DLD1 (cell line): ENCODE data around the gene PRPF40A.

ENCODE experiments used
- in situ Hi-C: cut with HindIII; loops from 2 replicates; pipeline ENCODE4 v1.10.0; 2017; ENCODE audit warnings: low sequenced_read_pairs

Gene PRPF40A

DNA sequence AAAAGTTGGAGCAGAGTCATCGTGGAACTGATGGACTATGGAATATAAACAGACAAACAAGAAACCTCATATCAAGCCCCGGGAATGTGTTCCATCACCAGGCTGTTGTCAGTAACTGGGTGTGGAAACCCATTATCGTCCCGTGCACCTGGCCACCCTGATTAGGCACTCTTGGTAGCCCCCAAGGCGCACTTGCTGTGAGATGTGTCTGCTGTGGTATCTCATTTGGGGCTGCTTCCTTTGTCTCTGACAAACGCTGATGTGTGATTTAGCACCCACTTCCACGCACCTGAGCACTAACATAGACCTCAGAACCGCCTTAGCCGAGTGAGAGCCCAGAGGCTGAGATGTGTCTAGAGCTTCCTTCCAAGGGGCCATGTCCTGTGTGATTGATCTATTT lies 96.3 kb downstream of the PRPF40A start:
- in situ Hi-C loops, result no loop called here

- in situ Hi-C loops, result no loop called here
Measured at GRCh38 chr2:152620208-152620607, 97.1 kb downstream of the PRPF40A start.

DNA sequence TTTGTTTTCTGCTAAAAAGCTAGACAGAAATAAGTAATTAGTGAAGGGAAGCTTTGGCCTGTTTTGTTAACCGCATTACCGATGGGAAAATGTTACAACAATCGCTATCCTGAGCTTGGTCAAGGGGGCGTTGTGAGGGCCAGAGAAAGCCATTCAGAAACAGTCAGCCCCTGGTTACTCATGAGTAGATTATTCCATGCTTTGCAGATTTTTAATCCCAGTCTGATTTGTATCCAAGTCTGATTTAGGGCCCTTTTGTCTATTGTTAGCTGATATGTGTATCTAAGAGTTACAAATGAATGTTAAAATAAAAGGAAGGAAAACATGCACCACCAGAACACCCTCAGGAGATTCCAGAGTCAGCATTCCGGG lies 99.1 kb downstream of the PRPF40A start:
- in situ Hi-C loops, result no loop called here

DNA sequence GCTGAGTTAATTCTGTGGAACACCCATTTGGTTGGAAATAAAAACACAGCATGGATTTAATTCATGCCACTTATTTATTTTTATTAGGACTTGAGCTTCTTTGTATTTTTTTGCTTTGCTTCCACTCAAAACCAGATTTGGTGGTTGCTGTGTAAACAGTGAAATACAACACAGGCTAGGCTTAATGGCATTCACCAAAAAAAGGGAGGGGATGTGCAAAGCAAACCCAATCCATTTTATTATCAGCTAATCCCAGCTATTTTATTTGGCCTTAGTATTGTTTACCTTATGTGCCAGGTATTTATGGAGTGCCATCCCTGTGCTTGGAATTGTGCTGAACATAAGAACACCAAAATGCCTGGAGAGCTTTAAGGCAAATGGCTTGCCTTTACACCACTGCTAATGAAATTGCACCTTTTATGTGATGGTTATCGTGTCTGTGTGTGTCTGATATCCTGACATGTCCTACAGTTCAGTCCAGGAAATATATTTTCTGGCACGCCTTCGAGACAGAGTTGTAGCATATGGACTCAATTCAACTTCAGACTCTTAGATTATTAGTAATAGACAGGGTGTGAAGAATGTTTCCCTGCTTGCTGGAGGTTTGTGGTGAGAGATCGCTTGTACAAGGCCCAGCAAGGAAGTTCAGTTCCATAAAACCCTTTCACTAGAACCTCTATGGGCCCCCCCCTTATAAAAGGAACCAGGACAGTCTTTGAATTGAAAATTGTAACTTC lies 99.6 kb downstream of the PRPF40A start:
- in situ Hi-C loops, result no loop called here

DNA sequence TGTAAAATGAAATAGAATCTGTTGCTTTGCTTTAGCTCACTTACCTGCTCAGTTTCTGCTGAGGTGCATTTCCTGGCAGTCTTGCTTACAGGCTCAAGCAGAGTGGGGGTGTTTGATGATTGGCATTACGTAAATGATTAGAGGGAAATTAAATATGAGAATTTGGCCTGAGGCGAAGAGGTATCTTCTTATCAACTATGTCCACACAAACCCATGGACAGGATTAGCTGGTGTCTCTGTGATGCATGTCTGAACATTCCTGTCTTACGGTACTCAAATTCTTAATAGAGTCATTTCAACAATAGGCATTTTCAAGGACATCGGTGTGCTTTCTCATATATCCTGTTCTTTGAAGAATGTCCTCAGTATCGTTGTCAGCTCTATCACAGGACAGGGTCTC lies 102.1 kb downstream of the PRPF40A start:
- in situ Hi-C loops, result no loop called here

GRCh38 chr2:152613235-152613634 lies 104.0 kb downstream of the PRPF40A start:
- in situ Hi-C loops, result no loop called here

DNA sequence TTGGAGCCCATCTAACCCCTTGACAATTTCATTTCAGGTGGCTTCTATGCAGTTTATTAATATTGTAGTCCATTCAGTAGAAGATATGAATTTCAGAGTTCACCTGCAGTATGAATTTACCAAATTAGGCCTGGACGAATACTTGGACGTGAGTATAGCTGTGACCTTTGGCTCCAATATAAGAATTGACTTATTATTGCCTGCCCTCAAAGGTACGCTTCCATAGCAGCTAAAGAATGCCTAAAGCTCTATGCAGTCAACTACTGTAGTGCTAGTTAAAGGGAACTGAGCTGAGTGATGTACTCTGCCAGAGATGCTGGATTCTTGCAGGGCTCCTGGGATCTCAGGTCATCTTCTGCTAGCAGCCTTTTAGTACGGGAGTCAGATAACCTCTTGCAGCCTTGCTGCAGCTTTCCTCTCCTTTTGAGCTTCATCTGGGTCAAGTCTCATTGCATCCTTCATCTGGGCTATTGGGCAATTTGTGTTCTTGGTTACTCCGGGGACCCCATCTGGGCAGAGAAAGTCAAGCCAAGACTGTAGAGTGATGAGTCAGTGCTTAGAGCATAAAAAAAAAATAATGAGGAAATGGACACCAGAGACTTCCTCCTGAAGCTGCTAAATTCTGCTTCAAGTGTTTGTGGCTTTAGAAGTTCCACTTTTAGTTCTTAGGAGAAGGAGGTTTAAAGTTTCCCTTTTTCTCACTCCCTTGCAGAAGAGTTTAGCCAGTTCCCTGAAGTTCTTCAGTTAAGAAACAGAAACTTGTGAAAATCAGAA lies 105.6 kb downstream of the PRPF40A start:
- in situ Hi-C loops, result no loop called here

GRCh38 chr2:152609699-152610098 lies 107.6 kb downstream of the PRPF40A start:
- in situ Hi-C loops, result no loop called here

GRCh38 chr2:152609154-152609553 lies 108.1 kb downstream of the PRPF40A start:
- in situ Hi-C loops, result no loop called here

- in situ Hi-C loops, result no loop called here
Measured at GRCh38 chr2:152607793-152608300, 109.4 kb downstream of the PRPF40A start.

DNA sequence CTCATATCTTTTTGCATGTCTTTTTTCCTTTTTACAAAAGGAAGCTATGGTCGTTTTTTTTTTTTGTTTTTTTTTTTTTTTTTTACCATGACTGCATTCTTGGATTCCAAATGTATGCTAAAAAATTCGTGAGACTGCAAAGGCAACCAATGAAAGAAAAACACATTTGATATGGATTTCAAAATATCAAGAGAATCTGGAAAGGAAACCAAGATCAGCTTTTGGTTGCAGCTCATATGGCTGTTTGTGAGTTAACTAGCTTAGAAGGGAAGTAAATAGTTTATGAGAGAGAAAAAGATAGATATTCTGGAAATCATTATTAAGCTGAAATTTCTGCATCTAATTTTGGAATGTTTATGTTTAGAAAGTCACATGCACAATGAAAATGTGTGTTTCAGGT lies 110.3 kb downstream of the PRPF40A start:
- in situ Hi-C loops, result no loop called here

DNA sequence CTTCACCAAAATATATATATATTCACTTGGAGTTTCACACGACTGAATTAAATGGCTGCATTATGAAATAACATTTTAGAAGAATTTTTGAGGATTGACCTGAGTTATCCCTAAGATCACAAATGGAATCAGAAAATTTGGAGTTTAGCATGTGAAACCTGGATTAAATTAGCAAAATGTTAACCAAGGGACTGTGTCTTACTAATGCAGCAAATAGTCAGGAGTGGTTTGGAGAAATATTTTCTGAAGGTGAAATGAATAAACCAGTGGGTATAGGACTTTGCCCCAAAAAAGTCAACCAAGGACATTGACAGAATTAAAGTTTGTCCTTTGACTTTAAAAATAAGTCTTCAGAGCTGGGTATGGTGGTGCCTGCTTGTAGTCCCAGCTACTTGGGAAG lies 111.2 kb downstream of the PRPF40A start:
- in situ Hi-C loops, result no loop called here

DNA sequence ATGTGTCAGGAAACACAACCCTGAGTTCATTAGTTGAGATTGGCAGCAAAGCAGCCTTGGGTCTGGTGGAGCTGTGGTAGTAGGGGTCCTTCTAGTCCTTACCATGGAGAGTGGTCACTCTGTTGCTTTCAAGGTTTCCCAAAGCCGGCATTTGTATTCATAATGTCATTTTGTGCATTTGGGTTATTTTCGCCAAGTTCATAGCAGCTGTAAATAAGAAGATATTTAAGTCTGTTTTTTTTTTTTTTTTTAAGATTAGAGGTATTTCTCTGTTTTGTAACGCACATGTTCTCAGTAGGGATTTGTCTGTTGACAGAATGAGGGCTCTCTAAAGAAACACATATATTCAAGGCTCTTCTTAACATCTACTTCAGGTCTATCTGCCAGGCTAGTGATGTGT lies 114.1 kb downstream of the PRPF40A start:
- in situ Hi-C loops, result no loop called here

DNA sequence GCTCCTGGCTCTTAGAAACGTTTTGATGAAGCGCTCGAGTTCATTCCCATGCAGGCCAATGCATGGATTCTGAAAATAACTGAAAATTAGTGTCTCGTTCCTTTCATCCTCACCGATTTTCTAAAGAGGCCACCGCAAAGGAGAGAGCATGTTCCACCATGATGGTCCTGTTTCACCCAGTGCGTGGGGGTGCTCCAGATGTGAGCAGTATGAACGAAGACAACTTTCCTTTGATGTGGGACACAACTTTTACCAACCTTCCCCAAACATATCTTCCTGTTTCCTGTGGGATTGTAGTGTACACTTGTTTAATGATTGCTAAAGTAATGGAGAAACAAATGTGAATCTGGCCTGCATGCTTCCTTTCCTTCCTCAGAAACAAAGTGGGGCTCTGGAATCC lies 114.5 kb downstream of the PRPF40A start:
- in situ Hi-C loops, result no loop called here
